Activated CD4-positive, CD25-positive, alpha-beta regulatory T cell treated with anti-CD3 and anti-CD28 coated beads, Interleukin-2, amount 50 U/mL, for 72 hours (primary cell): ENCODE data around the gene JADE1.

Source experiments
- DNase-seq: peaks from one replicate; pipeline ENCODE4 v3.0.0; 2021

The JADE1 gene

DNA sequence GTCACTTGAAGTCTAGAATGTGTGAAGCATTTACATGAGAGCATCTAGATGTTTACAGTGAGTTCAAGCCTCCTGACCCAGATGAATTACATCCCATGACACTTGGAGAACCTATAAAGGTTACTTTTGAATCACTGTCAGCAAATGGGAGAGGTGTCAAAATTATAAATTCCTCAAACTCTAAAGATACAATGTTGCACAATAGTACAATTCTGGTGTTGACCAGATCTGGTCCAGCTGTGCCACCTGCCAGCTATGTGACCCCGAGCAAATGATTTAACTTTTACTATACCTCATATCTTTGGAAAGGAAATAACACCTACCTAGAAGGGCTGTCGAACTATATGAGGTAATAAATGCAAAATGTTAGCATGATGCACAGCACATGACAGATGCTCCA lies 69.8 kb downstream of the JADE1 start:
- DNase-seq = no peak

DNA sequence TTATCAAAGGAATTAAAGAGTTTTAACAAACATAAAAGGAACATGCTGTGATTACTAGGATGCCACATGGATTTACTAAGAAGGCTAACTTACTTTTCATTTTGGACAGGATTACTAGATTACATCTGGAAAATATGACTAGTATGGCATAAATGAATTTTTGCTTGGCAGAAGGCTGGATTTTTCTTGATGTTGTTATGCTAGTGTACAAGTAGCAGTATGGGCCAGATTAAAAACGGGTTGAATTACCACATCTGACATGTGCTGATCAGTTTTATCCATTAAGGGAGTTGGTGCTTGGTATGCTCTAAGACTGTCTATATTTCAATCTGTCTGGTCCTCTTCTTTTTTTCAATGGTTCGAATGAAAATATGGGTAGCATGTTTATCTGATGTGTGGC lies 70.5 kb downstream of the JADE1 start:
- DNase-seq = no peak

GRCh38 chr4:128880662-128881061 lies 71.2 kb downstream of the JADE1 start:
- no peak for DNase-seq

DNA sequence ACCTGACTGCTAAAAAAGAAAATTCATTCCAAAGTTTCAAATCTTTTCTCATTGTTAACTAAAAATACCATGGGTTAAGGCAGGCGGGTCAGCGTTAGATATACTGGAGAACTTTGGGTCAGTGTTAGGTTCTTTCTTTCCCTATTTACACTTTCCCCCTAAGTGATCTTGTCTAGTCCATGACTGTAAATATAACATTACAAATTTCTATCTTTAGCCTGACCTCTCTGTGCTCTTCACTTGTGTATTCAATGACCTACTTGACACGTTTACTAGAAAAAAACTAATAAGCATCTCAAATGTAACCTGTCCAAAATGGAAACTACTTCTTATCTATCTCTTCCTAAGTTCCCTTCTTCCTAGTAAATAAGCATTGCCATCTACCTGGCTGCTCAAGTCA lies 95.3 kb downstream of the JADE1 start:
- DNase-seq = no peak

DNA sequence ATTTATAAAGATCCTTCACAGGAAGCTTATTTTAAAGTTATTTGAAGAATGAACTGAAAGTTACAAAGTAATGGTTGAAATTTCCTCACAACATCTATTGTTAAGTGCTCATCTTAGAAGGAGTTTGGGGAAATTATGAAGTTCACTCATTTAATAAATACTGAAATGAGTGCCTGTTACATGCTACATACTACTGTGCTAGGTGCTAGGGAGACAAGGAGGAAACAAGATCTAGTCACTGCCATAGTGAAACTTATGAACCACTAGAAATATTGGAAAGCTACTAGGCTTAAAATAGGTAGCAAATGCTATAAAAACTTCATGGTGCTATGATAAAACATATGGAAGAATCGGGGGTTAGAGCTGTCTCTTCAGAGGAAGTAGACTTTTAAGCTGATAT lies 97.1 kb downstream of the JADE1 start:
- DNase-seq = no peak

GRCh38 chr4:128907981-128908380 lies 98.5 kb downstream of the JADE1 start:
- DNase-seq = no peak

GRCh38 chr4:128908735-128909134 lies 99.2 kb downstream of the JADE1 start:
- no peak for DNase-seq

DNA sequence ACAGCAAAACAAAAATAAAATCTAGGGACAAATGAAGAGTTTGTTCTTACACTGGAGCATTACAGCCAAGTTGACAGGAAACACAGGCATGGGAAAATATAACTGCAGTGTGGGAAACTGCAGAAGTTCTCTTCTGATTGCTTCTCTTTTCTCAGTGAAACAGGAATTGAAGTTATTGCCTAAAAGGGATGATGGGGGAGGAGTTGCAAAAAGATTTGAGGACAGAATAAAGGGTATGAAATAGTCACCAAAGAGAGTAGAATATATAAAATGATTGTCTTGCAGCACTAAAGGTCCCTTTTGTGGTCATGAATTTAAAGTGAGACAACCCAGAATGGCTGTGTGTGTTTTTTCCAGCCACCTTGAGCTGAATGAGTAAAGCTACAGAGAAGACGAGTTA lies 103.7 kb downstream of the JADE1 start:
- no peak for DNase-seq

GRCh38 chr4:128915544-128915943 lies 106.0 kb downstream of the JADE1 start:
- DNase-seq = no peak

DNA sequence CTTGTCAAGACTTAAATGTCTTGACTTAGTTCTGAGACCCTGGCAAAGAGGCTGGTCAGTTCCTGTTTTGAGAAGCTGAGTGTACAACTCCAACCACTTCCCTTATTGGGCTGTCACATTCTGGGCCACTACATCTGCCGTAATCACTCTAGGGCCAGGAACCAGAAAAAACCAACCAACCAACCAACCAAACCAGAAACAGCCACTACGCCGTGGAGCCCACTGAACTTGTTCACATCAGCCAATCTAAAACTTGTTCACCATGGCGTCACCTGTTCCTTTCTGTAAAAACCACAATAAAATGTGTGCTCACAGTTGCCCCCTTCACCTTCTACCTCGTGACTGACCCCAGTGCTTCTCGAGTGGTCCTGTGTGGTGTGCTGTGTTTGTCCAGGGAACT lies 107.3 kb downstream of the JADE1 start:
- DNase-seq = no peak

DNA sequence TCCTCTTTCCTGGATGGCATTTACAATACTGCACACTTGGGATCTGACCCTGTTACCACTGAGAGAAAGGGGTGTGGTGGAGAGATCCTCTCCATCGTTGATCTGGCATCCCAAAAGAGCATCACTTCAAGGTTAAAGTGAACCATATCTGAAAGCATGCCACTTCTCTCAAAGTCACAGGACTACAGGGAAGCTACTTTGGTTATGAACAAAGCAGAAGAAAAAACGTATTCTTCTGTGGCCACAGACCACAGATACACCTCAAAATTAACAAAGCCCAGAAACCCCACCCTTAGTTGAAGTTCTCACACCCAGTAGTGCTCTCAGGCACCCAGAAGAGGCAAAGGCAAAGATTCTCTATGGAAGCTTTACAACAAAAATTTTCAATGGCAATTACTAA lies 108.3 kb downstream of the JADE1 start:
- no peak for DNase-seq

DNA sequence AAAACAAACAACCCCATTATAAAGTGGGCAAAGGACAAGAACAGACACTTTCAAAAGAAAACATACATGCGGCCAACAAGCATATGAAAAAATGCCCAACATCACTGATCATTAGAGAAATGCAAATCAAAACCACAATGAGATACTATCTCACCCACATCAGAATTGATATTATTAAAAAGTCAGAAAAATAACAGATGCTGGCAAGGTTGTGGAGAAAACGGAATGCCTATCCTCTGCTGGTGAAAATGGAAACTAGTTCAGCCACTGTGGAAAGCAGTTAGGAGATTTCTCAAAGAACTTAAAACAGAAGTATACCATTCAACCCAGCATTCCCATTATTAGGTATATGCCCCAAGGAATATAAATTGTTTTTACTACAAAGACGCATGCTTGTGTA lies 112.5 kb downstream of the JADE1 start:
- DNase-seq = no peak
